Fibroblast of the conjunctiva (primary cell): ENCODE measurements around the gene C11orf52.
A peak's percentile ranks its signal among the peaks of the same experiment; 100 is the strongest.
"Not testable (repeated sequence)": the region's sequence is repeated elsewhere in the genome, so short reads cannot be mapped to it uniquely, and the experiment has no call there.

ENCODE experiments used
- DNase-seq: peaks from one replicate; pipeline ENCODE4 v3.0.0-alpha.2; 2010; ENCODE audit warnings: low read depth

The C11orf52 gene

GRCh38 chr11:111918390-111919256 lies at the start of gene C11orf52:
C11orf52 (plus strand) TSS chr11:111918913; CDS start chr11:111918973, 60 bp downstream.
- DNase-seq, result no peak

DNA sequence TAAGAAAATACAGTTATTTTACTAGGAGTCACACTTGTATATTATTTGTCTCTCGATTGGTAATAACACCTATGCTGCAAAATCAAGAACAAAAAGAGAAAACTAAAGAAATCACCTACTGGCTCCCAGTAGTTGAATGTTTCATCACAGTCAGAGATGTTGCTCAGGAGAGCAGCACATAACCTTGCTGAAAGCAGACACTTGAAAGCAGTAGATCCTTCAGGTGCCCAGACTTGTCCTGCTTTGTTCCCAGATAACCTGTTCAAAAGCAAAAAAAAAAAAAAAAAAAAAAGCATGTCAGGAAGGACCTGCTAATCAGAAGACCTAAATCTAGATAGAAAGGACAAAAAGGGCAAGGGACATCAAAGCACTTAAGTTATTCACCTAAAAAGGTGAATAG lies 48.6 kb upstream of the C11orf52 start:
- no peak for DNase-seq

GRCh38 chr11:111870522-111870885 lies 48.2 kb upstream of the C11orf52 start:
- DNase-seq, result no peak

DNA sequence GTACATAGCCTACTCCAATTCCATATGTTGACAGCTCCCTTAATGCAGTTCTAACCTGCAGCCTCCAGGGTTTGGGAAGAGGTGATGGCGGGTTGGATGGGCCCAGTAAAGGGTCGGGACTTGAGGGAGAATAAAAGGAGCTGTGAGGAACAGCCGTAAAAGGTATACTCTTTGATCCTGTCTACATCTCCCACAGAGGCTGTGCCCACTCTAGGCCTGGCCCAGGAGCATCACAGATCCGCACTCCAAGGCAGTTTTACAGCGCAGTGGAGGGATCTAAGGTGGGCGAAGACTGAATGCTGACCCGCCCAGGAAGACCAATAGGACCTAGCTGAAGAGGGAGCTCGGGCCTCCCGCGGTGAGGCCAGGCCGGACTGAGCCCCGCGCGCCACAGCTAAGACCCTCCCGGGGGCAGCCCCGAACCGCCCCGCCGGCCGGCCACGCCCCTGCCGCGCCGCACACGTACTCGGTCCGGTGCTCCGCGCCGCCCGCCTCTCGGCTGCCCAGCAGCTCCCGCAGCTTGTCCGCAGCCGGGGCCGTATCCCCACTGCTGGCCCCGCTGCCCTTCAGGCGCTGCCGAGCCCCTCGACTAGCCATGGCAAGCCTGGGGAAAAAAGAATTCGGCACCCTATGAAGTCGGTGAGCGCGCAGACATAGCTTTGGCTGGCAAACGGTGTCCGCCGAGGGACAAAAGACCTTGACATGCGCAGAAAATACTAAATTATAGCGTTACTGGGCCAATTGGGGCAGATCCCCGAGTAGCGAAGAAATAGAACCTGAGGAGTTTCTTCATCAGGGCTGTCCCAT lies 47.6 kb upstream of the C11orf52 start, which contains the start of gene ALG9:
Gene ALG9 (minus strand): TSS at position 696 of the 807 bp plus-strand sequence. CDS start 99 bp downstream, at position 597.
- DNase-seq, result peak; percentile 51

DNA sequence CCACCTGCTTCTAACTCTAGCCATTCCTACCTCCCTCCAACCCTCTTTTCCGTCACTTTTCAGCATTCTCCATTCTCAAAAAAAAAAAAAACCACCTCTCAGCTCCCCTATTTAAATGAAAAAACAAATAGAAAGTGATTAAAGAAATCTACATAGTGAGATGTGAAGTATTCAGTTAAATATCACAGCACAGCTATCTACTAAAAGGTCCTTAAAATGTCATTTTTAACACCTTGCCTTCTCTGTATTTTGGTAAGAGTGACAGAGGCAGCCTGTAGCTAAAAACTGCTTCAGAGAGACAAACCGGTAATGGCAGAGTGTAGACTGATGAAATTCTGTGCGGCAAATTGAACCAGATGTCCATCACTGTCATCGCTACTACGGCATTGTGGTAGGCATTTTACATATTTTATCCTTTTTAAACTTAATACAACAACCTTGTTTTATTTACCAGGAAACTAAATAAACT lies 47.0 kb upstream of the C11orf52 start:
- no peak for DNase-seq

- no peak for DNase-seq
Observed at GRCh38 chr11:111878385-111878848, 40.3 kb upstream of the C11orf52 start.

- peak; percentile 93 for DNase-seq
Observed at GRCh38 chr11:111878849-111879636, 39.7 kb upstream of the C11orf52 start, which contains the start of the genes CFAP68 and FDXACB1. CFAP68 (plus strand) TSS chr11:111879541; CDS start chr11:111879561, 20 bp downstream. FDXACB1 (minus strand) TSS chr11:111879165; CDS start chr11:111879132, 33 bp downstream.

- no peak for DNase-seq
Observed at GRCh38 chr11:111879637-111879960, 39.1 kb upstream of the C11orf52 start.

- no peak for DNase-seq
Observed at GRCh38 chr11:111882202-111882601, 36.5 kb upstream of the C11orf52 start.

GRCh38 chr11:111885053-111885452 lies 33.7 kb upstream of the C11orf52 start:
- DNase-seq, result not testable (repeated sequence)

- DNase-seq, result no peak
Observed at GRCh38 chr11:111886032-111886431, 32.7 kb upstream of the C11orf52 start.

DNA sequence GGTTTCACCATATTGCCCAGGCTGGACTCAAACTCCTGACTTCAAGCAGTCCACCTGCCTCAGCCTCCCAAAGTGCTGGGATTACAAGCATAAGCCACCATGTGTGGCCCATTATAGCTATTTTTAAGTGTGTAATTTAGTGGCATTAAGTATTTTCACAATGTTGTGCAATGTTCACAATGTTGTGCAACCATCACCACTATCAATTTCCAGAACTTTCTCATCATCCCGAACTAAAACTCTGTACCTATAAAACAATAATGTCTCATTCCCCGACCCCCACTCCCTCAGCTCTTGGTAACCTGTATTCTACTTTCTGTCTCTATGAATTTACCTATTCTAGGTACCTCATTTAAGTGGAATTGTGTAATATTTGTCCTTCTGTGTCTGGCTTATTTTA lies 31.9 kb upstream of the C11orf52 start:
- no peak for DNase-seq

GRCh38 chr11:111905411-111905810 lies 13.3 kb upstream of the C11orf52 start:
- DNase-seq, result no peak

GRCh38 chr11:111906680-111907079 lies 12.0 kb upstream of the C11orf52 start:
- DNase-seq, result no peak

DNA sequence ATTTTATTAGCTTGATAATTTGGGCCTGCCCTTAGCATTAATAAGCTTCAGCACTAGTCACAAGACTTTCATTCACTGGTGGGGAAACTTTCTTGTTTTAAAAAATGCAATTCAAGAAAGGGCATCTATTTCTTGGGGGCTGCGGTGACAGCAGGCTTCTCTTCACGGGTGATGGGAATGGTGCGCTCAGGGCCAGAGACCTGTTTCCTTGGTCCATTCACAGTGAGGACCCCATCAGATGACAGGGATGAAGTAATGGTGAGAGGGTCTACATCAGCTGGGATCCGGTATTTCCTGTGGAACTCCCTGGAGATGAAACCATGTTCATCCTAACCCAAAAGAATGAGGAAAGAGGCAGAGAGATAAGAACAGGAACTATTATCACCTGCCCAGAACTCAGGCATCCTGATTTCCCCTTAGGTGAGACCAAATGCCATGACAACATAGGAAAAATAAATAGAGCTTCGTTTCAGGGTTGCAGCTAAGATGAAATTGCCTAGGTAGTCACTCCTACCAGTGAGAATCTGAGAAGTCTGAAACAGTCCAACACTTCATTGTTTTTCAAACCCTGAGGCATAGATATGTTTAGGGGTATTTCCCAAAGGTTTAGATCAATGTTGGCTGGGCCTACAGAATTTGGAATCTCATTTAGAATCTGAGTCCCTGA lies 9.9 kb upstream of the C11orf52 start:
- no peak for DNase-seq

GRCh38 chr11:111909378-111909777 lies 9.3 kb upstream of the C11orf52 start:
- no peak for DNase-seq

DNA sequence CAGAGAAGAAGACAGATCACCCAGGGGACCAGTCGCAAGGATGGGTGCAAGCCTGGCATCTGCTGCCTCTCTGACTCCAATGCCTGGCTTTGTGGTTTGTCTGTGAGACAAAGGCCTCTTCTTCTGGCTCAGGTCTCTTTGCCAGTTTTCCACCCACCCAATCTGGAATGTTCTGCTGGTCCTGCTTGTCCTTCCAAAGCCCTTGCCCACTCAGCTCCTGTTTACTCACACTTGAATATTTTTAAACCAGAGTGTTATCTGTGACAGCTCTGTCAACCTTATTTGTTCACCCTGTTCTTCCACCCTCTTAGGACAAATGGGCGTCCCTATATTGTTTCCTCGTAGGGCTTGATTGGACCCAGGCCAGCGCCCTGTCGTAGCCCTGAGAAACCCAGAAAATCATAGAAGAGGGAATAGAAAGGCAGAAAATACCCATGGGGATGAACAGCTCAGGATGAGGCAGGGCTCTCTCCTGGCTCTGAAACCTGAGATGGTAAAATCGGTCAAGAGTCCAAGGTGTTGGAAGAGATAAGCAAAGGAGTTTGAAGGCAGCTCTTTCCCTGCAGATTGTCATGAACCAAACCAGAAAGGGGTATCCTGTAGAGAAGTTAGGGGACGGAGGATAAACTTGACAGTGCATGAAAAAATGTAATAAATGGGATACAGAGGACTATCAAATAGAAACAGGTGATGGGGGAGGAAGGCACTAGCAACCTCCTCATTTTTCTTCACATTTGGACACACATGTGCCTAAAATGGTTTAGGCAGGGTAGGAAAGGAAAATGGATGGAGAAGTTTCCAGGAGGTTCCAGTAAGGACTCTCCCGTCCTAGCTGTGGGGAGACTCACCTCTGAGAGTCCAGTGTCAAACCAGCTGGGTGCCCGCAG lies 7.8 kb upstream of the C11orf52 start:
- DNase-seq, result no peak

DNA sequence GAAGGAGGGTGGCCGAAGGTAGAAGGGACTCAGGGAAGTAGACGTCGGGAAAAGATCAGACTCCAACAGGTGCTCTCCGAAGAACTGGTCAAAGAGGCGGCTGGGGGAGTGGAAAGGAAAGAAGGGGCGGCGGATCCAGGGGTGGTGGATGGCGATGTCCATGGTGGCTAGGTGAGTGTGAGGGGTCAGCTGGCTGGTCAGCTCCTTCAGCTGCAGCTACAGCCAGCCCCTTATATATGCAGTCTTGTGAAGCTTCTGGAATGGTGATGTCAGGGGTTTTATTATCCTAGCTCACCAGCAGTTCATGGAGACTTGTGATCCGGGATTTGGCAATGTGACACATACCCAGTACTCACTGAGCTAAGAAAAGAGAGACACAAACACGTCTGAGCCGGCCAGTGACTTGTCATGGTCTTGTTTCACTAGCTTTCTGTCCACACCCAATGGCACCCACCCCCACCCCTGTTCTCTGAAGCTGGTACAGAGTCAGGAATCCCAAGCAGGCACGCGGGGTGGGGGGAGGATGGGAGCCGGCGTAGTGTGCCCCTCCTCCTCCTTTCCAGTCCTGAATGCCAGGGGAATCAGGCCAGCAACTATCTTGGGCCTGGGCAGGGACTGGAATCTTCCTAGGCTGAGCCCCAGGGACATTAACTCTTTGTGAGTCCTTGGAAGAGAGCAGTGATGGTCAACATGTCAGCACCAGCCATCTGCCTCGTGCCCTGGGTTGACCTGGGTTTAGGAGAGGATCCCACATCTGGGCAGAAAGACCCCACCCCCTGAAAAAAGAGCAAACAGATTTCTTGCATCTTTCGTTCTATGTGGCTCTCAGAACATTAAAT lies 6.9 kb upstream of the C11orf52 start, which contains the start of gene CRYAB:
Gene CRYAB (minus strand): TSS at position 208 of the 839 bp plus-strand sequence. CDS start 46 bp downstream, at position 162.
- peak; percentile 73 for DNase-seq

DNA sequence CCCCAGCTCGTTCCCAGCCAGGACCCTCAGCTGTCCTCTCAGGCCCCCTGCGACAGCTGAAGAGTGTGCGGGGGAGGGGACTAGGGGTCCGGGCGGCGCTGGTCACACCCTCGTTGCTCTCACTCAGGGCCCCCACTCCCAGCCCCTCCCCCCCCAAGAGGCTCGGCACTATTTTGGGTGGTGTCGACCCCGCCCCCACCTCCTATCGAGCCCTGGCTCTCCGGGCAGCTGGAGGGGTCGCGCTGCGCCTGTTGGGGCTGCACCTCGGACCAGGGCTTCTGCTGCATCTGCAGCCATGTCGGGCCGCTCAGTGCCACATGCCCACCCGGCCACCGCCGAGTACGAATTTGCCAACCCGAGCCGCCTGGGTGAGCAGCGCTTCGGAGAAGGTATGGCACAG lies 6.2 kb upstream of the C11orf52 start, which contains the start of gene HSPB2:
Gene HSPB2 (plus strand): TSS at position 200 of the 400 bp plus-strand sequence. CDS start 96 bp downstream, at position 296.
- no peak for DNase-seq
